HG03060 (cell line): ENCODE measurements around the gene PPP1R16B.
A peak's percentile ranks its signal among the peaks of the same experiment; 100 is the strongest.
"Not testable (repeated sequence)": the region's sequence is repeated elsewhere in the genome, so short reads cannot be mapped to it uniquely, and the experiment has no call there.

Experiments used
- ATAC-seq: cut with Tn5 transposase; IDR thresholded peaks from one replicate; pipeline ENCODE4 v1.9.1; 2021; ENCODE audit warnings: low read depth, moderate number of reproducible peaks; ENCODE audit not compliant: unreplicated experiment

PPP1R16B gene

GRCh38 chr20:38953630-38954340, 148.3 kb downstream of the PPP1R16B start:
- ATAC-seq: no peak

GRCh38 chr20:38957235-38957876, 151.9 kb downstream of the PPP1R16B start:
- ATAC-seq: no peak

GRCh38 chr20:38957915-38958485, 152.5 kb downstream of the PPP1R16B start:
- no peak for ATAC-seq

GRCh38 chr20:38960187-38960687, 154.7 kb downstream of the PPP1R16B start:
- not testable (repeated sequence) for ATAC-seq

GRCh38 chr20:38961530-38962043, 156.1 kb downstream of the PPP1R16B start:
- ATAC-seq: no peak

- peak; percentile 82 for ATAC-seq
Observed at GRCh38 chr20:38962044-38962927, 156.8 kb downstream of the PPP1R16B start, which contains the start of gene DHX35. Gene DHX35, plus strand, starts transcription at chr20:38962344. Its CDS starts 24 bp downstream, at chr20:38962368.

- no peak for ATAC-seq
Observed at GRCh38 chr20:38962928-38963401, 157.5 kb downstream of the PPP1R16B start.

GRCh38 chr20:38963745-38964144, 158.2 kb downstream of the PPP1R16B start:
- ATAC-seq: no peak

GRCh38 chr20:38965264-38965663, 159.8 kb downstream of the PPP1R16B start:
- ATAC-seq: no peak

- no peak for ATAC-seq
Observed at GRCh38 chr20:38968090-38968489, 162.6 kb downstream of the PPP1R16B start.

GRCh38 chr20:38969708-38970107, 164.2 kb downstream of the PPP1R16B start:
- ATAC-seq: no peak

GRCh38 chr20:38970302-38970701, 164.8 kb downstream of the PPP1R16B start:
- ATAC-seq: no peak
